Heart left ventricle (tissue), 16 donors: ENCODE results near the gene STT3B. TPM values are rescaled to one million over a fixed set of nuclear protein-coding genes. Genes with fewer than 3 reads are reported as not detected.
"Not testable (repeated sequence)": the region's sequence is repeated elsewhere in the genome, so short reads cannot be mapped to it uniquely, and the experiment has no call there.

Experiments used
- ATAC-seq, 4 donors: fragments of 200-7000 bp; cut with Tn5 transposase; one replicate each; pipeline ENCODE4 v1.9.1; 2020 to 2022; ENCODE audit warnings: moderate library complexity in 4 of 4, mild to moderate bottlenecking in 3 of 4, moderate number of reproducible peaks in 1 of 4
- DNase-seq, 5 donors: peaks; one replicate each; pipeline ENCODE4 v3.0.0-alpha.2; 2020
- H3K27ac ChIP-seq, 12 donors: fragments of 200-600 bp; sonication (generic) in 4 of 12; one replicate each; pipeline versions ENCODE4 v1.5.0 to v1.8.0; 2016 to 2022; ENCODE audit warnings: mild to moderate bottlenecking in 2 of 12
- H3K27me3 ChIP-seq, 9 donors: fragments of 200-600 bp; sonication (generic) in 2 of 9; one replicate each; pipeline versions ENCODE4 v1.5.1 to v1.8.0; 2016 to 2022; ENCODE audit warnings: mild to moderate bottlenecking in 3 of 9
- H3K36me3 ChIP-seq, 9 donors: fragments of 200-600 bp; sonication (generic) in 2 of 9; one replicate each; pipeline versions ENCODE4 v1.5.0 to v1.8.0; 2018 to 2022; ENCODE audit warnings: mild to moderate bottlenecking in 2 of 9
- H3K4me1 ChIP-seq, 12 donors: fragments of 200-600 bp; sonication (generic) in 4 of 12; one replicate each; pipeline versions ENCODE4 v1.5.0 to v1.8.0; 2016 to 2022; ENCODE audit warnings: mild to moderate bottlenecking in 3 of 12
- H3K4me3 ChIP-seq, 12 donors: fragments of 200-600 bp; sonication (generic) in 4 of 12; one replicate each; pipeline versions ENCODE4 v1.5.0 to v1.8.0; 2017 to 2022; ENCODE audit warnings: mild to moderate bottlenecking in 9 of 12, moderate library complexity in 4 of 12
- H3K9me3 ChIP-seq, 12 donors: fragments of 200-600 bp; sonication (generic) in 4 of 12; one replicate each; pipeline versions ENCODE4 v1.5.0 to v1.8.0; 2016 to 2022; ENCODE audit warnings: mild to moderate bottlenecking in 1 of 12
- POLR2A ChIP-seq, 2 donors: fragments of 450-650 bp; IDR thresholded peaks; one replicate each; pipeline ENCODE4 v1.6.1; 2017; ENCODE audit warnings: antibody characterized with exemption in 2 of 2, mild to moderate bottlenecking in 2 of 2, moderate library complexity in 2 of 2
- WGBS, 4 donors: extraction: QIAGEN DNeasy Blood & Tissue Kit in 2 of 4; methylation state at CpG; one replicate each; pipeline versions ENCODE4 v1.1.5 to v1.1.7; 2013 to 2018; 5-methylcytosine and 5-hydroxymethylcytosine counted together
- intact Hi-C, 10 donors: fragments of 100-400 bp; cut with DNase I; formaldehyde crosslinking; loops; one replicate each; pipeline versions ENCODE4 v1.11.1 to v1.14.2; 2022
- polyA plus RNA-seq, 2 donors: library from polyadenylated mRNA; stranded (reverse); fragments of 200-250 nt; gene quantifications; one replicate each; pipeline ENCODE4 v1.2.3, GENCODE V29; 2013
- total RNA-seq, 9 donors: library from RNA; depleted of rRNA in 2 of 9; stranded (reverse); fragments of >200 nt in 2 of 9; fragmentation: NEBNext Ultra II Directional in 3 of 9; extraction: Animal tissue kit (Norgen Biotek cat#: 25700) in 3 of 9; gene quantifications; one replicate each; pipeline versions ENCODE4 v1.1.0 to v1.2.4, GENCODE V29; 2016 to 2023
- TF ChIP-seq, protein P1 (sequence below), 12 donors: fragments of 200-600 bp; sonication (generic) in 4 of 12; IDR thresholded peaks; one replicate each; pipeline versions ENCODE4 v1.5.0 to v1.8.0; 2018 to 2022; ENCODE audit warnings: antibody characterized with exemption in 12 of 12, mild to moderate bottlenecking in 5 of 12
- donor health status: ischemic (EF 13 %, LVEDD 7.1; RV severe dilation, severe dysfunction).
- donor health status: healthy with polysubstance abuse.
- donor health status: DM: no; HTN: yes; CAD: no.
- donor health status: DM: no; HTN: no; CAD: no.
- donor health status: ischemic (EF 25% LVEDD 6.9; RV normal size, moderate dysfunction).
- donor health status: ischemic (EF 25% LVEDD 5.7; RV mildly dilated, moderate dysfunction).
- donor health status: healthy.
- donor health status: DM: yes; HTN: yes; CAD: no.
- donor health status: ischemic (EF 35%, LVEDD 5.7; RV mildly dilated, moderate dysfunction).
- donor health status: nonischemic (EF 11% LVEDD 7.7; RV severe dilation, severe dysfunction).
- donor health status: DM: yes; HTN: yes; CAD: no.
- donor health status: PGD.
- donor health status: ischemic (EF 29% LVEDD 5.4; RV normal size, mild dysfunction).
- donor health status: nonischemic (EF 23%, LVEDD 6.1; RV moderate dilation, normal function).

STT3B gene
- total and polyA plus RNA-seq, 11 donors = 30.2 to 109 (median 90.4) TPM

DNA sequence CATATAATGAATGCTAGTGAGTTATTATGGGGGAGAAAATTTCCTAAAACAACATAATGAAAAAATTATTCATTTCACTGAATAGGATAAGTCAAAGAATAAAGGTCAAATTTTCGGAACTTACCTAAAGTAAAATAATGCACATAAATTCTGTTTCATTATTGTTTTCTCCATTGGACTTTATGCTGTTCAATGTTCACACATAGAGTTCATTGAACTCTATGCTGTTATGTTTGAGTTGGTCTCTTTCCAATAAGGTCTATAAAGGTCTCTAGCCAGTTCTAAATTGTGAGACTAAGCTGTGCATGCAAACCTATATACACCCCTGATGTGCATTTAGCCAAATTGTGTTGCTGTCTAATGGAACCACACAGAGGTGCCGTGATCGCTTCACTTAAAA lies 28.5 kb upstream of the STT3B start:
- Histone ChIP-seq H3K9me3 (no peaks in the 10 kb centered on the region), H3K4me1 (no peaks in the 10 kb centered on the region), H3K4me3 (no peak overlapping the region), H3K36me3 (no peaks in the 10 kb centered on the region), H3K27ac (no peak overlapping the region), H3K27me3 (peaks cover 0 to 15% (median 2%) of the 10 kb centered on the region in 9 donors)
- intact Hi-C loops = no loop called here
- TF ChIP-seq, protein P1, sequence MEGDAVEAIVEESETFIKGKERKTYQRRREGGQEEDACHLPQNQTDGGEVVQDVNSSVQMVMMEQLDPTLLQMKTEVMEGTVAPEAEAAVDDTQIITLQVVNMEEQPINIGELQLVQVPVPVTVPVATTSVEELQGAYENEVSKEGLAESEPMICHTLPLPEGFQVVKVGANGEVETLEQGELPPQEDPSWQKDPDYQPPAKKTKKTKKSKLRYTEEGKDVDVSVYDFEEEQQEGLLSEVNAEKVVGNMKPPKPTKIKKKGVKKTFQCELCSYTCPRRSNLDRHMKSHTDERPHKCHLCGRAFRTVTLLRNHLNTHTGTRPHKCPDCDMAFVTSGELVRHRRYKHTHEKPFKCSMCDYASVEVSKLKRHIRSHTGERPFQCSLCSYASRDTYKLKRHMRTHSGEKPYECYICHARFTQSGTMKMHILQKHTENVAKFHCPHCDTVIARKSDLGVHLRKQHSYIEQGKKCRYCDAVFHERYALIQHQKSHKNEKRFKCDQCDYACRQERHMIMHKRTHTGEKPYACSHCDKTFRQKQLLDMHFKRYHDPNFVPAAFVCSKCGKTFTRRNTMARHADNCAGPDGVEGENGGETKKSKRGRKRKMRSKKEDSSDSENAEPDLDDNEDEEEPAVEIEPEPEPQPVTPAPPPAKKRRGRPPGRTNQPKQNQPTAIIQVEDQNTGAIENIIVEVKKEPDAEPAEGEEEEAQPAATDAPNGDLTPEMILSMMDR (IDR thresholded peaks at IDR 0.05) = no peak
- TF ChIP-seq POLR2A (IDR thresholded peaks at IDR 0.05) = no peak
- 93 to 97% (median 95%) methylated on average over 3 of the region's 3 CpGs for WGBS, 4 donors
- no peak for ATAC-seq
- DNase-seq = no peak

DNA sequence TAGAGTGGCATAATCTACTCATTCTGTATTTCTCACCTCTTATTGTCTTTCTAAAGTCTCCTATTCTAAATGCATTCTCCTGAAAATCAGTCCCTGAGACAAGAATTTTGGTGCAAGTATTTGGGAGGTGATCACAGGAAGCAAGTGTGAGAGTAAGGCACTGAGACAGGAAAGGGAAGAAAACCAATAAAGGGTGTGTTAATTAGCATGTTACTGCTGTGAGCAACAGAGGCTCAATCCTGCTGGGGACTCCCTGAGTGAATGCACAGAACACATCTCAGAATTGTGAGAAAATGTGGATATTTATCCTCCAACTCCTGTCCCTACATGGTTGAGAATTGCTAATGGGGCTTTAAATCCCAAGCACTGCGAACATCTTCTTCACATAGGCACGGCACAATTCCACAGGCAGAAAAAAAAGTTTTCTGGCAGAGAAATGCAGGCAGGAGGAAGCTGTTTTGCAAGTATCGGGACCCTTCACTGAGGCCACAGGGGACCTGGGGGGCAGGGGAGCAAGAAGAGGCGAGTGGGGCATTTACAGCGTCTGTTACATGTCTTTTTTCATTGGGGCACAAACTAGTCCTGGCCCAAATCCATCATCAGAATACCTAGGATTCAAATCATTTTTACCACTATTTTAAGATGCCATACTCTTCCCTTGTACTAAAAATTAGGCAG lies 27.2 kb upstream of the STT3B start:
- H3K4me3 ChIP-seq = no peak overlapping the region

DNA sequence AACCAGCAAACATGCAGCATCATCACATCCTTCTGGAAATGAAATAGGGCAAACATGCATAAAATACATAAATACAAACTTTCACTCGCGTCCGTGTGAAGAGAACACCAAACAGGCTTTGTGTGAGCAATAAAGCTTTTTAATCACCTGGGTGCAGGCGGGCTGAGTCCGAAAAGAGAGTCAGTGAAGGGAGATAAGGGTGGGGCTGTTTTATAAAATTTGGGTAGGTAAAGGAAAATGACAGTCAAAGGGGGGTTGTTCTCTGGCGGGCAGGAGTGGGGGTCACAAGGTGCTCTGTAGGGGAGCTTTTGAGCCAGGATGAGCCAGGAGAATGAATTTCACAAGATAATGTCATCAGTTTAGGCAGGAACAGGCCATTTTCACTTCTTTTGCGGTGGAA lies 26.2 kb upstream of the STT3B start:
- H3K27ac ChIP-seq, intact Hi-C loops, H3K4me1 ChIP-seq, ATAC-seq, H3K36me3 ChIP-seq, H3K9me3 ChIP-seq, DNase-seq, H3K4me3 ChIP-seq: not testable (repeated sequence)
- peaks cover 0 to 15% (median 2%) of the 10 kb centered on the region in 9 donors for H3K27me3 ChIP-seq
- WGBS, 4 donors = 76 to 83% (median 79%) methylated on average over 7 of the region's 7 CpGs

More for the DNA sequence above, 27.2 kb upstream of the STT3B start:
- no peak overlapping the region for H3K27ac ChIP-seq
- peaks cover 0 to 15% (median 2%) of the 10 kb centered on the region in 9 donors for H3K27me3 ChIP-seq
- WGBS, 4 donors = 34 to 53% (median 38%) methylated on average over 5 of the region's 5 CpGs
- intact Hi-C loops = no loop called here
- ATAC-seq (no peak), DNase-seq (no peak)
- no peak for TF ChIP-seq POLR2A (IDR thresholded peaks at IDR 0.05)
- TF ChIP-seq, protein P1 (IDR thresholded peaks at IDR 0.05) = no peak
- no peaks in the 10 kb centered on the region for H3K9me3 ChIP-seq
- H3K36me3 ChIP-seq = no peaks in the 10 kb centered on the region
- no peaks in the 10 kb centered on the region for H3K4me1 ChIP-seq

DNA sequence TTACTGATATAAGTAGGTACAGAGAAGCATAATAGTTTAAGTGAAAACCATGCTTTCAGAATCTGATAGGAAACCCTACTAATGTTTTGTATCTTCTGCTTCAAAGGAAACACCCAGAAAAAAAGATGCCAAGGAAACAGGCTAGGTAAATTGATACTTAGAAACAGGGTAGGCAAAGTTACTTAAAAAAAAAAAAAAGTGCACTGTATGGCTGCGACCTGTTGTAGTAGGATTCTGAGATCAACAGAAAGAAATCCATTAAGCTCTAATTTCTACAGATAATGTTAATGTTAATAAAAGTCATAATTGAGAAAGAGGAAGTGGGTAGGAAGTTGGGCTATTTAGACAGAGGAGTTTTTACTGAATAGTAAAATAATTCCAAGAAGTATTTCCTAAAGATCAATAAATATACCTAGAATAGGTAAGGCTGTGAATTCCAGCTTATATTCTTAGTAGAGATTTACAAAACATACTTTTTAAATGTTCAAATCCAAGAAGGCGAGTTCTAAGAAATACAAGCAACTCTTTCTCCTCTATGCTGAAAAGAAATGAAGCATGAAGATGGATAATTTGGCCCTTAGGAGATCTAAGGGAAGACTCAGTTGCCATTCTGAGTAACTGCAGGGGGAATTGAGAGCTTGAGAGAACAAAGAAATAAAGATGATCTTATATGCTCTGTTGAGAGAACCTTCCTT lies 24.1 kb upstream of the STT3B start:
- no peaks in the 10 kb centered on the region for H3K4me1 ChIP-seq
- H3K4me3 ChIP-seq = no peak overlapping the region
- TF ChIP-seq POLR2A (IDR thresholded peaks at IDR 0.05) = no peak
- TF ChIP-seq, protein P1 (IDR thresholded peaks at IDR 0.05) = no peak
- 86 to 90% (median 87%) methylated on average over 2 of the region's 2 CpGs for WGBS, 4 donors
- ATAC-seq = no peak
- H3K27me3 ChIP-seq = peaks cover 0 to 12% (median 2%) of the 10 kb centered on the region in 9 donors
- H3K36me3 ChIP-seq = no peaks in the 10 kb centered on the region
- no peak for DNase-seq
- no peaks in the 10 kb centered on the region for H3K9me3 ChIP-seq
- intact Hi-C loops = no loop called here
- H3K27ac ChIP-seq = no peak overlapping the region
